NCI-H524 (cell line): Measurements from ENCODE around the gene LARGE1.

ENCODE experiments used
- DNase-seq, 2 experiments: peaks; one replicate each; lab custom pipeline; 2025; lab: John Stamatoyannopoulos, UW

Gene LARGE1

GRCh38 chr22:33913188-33913587 lies 7.1 kb downstream of the LARGE1 start:
- no peak for DNase-seq

GRCh38 chr22:33909911-33910310 lies 10.4 kb downstream of the LARGE1 start:
- no peak for DNase-seq

- no peak for DNase-seq
These were observed 11.2 kb downstream of the LARGE1 start for GRCh38 chr22:33909075-33909458.

- no peak for DNase-seq
These were observed 11.9 kb downstream of the LARGE1 start for GRCh38 chr22:33908171-33909074.

- DNase-seq, result no peak
These were observed 13.3 kb downstream of the LARGE1 start for GRCh38 chr22:33906954-33907353.

- no peak for DNase-seq
These were observed 13.8 kb downstream of the LARGE1 start for GRCh38 chr22:33906475-33906874.

GRCh38 chr22:33903012-33903411 lies 17.3 kb downstream of the LARGE1 start:
- no peak for DNase-seq

GRCh38 chr22:33902073-33902472 lies 18.2 kb downstream of the LARGE1 start:
- no peak for DNase-seq

- no peak for DNase-seq
These were observed 22.2 kb downstream of the LARGE1 start for GRCh38 chr22:33898121-33898520.

- DNase-seq, result no peak
These were observed 22.8 kb downstream of the LARGE1 start for GRCh38 chr22:33897448-33897835.

GRCh38 chr22:33896575-33897447 lies 23.5 kb downstream of the LARGE1 start:
- DNase-seq, result no peak

- DNase-seq, result no peak
These were observed 24.1 kb downstream of the LARGE1 start for GRCh38 chr22:33896154-33896553.

- DNase-seq, result no peak
These were observed 24.8 kb downstream of the LARGE1 start for GRCh38 chr22:33895444-33895843.

- no peak for DNase-seq
These were observed 25.8 kb downstream of the LARGE1 start for GRCh38 chr22:33894515-33894914.

GRCh38 chr22:33894036-33894435 lies 26.2 kb downstream of the LARGE1 start:
- DNase-seq, result no peak

- DNase-seq, result no peak
These were observed 26.8 kb downstream of the LARGE1 start for GRCh38 chr22:33893512-33893911.

- DNase-seq, result no peak
These were observed 28.3 kb downstream of the LARGE1 start for GRCh38 chr22:33891992-33892391.

- no peak for DNase-seq
These were observed 28.8 kb downstream of the LARGE1 start for GRCh38 chr22:33891455-33891854.

- DNase-seq, result no peak
These were observed 30.5 kb downstream of the LARGE1 start for GRCh38 chr22:33889748-33890147.

GRCh38 chr22:33888821-33889220 lies 31.5 kb downstream of the LARGE1 start:
- no peak for DNase-seq

- no peak for DNase-seq
These were observed 33.1 kb downstream of the LARGE1 start for GRCh38 chr22:33887173-33887572.

GRCh38 chr22:33886696-33887095 lies 33.6 kb downstream of the LARGE1 start:
- no peak for DNase-seq

- no peak for DNase-seq
These were observed 35.4 kb downstream of the LARGE1 start for GRCh38 chr22:33884829-33885228.
